ENCODE results near the gene VTN.
A peak's percentile ranks its signal among the peaks of the same experiment; 100 is the strongest.

VTN gene

DNA sequence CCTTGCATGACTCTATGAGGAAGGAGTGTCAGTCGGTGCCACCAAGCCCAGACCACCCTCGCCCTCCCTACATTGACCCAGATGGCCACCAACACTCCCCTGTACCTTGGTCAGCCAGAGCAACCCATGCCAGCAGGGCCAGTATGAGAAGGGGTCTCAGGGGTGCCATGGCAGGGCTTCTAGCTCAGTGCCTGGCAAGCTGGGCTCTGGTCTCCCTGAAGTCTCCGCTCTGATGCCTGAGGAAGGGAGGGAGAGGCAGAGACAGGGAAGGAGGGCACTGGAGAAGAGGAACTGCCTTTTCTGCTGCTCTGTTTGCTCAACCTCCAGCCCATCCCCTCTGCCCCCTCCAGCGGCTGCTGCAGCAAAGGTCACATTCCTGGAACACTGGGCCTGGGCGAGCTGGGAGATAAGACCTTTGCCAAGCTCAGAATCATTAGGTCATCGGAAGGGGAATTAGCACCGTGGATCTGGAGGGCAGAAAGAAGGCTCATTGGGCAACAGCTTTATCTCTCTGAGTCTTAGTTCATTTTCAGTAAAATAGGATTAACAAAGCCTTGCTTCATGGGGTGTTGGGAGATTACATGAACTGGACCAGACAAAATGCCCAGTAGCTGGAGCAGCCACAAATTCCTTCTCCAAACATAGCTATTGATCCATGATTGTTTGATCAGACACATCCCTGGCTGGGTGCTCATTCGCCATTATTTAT, at the start of gene VTN:
TSS of gene VTN (minus strand) at position 273 of the 709 bp plus-strand sequence. CDS start at position 169, 104 bp downstream.
- DNase-seq (ENCODE audit: low read depth): no peak

DNA sequence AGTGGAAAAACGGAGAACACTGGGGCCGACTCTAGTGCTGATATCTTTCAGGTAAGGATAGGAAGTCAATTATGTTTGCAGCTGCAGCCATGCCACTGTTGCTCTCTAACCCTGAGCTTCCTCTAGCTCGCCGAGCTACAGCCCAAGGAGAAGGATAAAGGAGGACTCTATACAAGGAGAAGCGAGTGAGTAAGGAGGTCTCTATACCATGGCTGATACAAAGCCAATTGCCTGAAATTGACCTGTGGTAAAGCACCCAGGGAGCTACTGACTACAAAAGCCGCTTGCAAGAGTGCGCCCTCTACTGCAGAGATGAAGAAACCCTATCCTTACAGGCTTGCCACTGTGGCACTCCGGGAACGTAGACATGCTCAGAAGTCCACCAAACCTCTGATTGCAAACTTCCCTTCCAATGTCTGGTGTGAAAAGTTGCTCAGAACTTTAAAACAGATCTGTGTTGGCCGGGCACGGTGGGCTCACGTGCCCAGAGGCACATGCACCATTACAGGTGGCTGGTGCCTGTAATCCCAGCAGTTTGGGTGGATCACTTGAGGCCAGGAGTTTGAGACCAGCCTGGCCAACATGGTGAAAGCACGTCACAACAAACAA, 46.7 kb upstream of the VTN start:
- DNase-seq (ENCODE audit: low read depth): no peak

GRCh38 chr17:28415886-28416285, 45.8 kb upstream of the VTN start:
- DNase-seq (ENCODE audit: low read depth): no peak

- no peak for DNase-seq (ENCODE audit: low read depth)
Measured at GRCh38 chr17:28413804-28414203, 43.7 kb upstream of the VTN start.

- DNase-seq (ENCODE audit: low read depth): no peak
Measured at GRCh38 chr17:28412099-28412498, 42.0 kb upstream of the VTN start.

GRCh38 chr17:28407974-28408306, 37.8 kb upstream of the VTN start:
- DNase-seq (ENCODE audit: low read depth): no peak

DNA sequence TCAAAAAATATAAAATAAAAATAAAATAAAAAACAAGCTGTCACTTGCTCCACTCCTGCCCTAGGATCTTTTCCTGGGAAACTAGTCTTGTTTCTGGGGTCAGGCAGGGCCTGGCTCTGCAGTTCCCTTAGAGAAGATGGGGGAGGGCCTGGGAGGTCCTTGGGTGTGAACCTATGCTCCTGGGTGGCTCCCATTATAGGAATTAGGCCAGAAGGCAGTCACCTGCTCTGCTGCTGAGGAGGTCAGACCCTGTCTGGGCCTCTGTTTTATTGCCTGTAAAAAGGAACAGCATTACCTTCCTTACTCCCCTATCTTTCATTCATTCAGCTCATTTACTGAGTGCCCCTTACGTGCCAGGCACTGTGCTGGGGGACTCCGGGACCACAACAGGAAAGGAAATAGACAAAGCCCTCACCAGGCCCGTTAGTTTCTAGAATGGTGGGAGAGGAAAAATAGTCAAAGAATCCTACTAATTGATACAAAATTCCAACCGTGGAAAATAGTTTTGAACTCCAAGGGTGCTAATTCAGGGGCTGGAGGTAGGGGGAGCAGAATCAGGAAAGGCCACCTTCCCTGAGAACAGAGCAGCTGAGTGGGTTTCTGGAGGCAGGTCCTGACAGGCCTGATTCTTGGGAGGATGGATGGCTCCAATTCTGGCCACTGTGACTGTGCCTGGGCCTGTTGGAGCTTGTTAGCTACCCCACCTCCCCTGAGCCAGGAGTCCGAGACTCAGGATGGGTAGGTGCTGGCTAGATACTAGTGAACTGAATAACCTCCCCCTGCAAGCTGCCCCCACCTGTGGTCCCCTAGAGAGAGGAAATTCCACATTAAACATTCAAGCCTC, 37.2 kb upstream of the VTN start:
- DNase-seq (ENCODE audit: low read depth): no peak

- DNase-seq (ENCODE audit: low read depth): no peak
Measured at GRCh38 chr17:28406473-28406814, 36.3 kb upstream of the VTN start.

DNA sequence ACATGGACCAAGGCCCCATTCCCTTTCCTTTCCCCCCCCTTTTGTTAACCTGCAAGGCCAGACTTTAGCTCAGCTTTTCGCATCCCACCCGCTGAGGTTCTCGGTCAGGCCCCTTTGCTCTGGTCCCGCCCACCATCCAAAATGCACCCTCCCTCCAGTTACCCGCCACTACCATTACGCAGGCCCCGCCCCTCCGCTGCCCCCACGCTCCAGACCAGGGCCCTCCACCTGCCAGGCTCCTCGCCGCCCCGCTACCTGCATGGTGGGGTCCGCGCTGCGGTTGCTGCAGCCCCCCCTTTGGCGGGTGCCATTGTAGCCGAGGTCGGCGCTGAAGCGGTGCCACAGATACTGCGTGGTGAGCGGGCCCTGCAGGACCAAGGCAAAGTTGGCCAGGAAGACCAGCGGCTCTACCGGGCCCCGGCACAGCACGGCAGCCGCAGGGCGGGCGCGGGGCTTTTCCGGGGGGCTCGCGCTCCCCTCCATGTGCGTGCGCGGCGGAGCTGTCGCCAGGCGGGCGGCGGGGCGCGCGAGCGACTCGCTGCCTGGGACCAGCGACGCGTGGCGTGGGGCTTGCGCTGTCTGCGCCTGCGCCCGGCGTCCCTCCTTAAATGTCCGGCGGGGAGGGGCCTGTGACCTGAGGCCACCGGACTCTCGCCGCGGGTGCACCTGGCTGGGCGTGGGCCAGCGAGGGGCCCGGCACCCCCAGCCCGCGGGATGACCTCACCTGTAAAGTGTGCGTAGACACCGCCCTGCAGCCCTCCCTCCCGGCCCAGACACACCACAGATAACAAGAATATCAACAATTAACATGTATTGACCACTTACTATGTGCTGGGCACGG, 35.7 kb upstream of the VTN start, which contains the start of gene SLC46A1:
TSS of gene SLC46A1 (minus strand) at position 581 of the 841 bp plus-strand sequence. CDS start at position 483, 98 bp downstream.
- peak; percentile 15 for DNase-seq (ENCODE audit: low read depth)

- DNase-seq (ENCODE audit: low read depth): no peak
Measured at GRCh38 chr17:28404812-28405570, 34.9 kb upstream of the VTN start.

DNA sequence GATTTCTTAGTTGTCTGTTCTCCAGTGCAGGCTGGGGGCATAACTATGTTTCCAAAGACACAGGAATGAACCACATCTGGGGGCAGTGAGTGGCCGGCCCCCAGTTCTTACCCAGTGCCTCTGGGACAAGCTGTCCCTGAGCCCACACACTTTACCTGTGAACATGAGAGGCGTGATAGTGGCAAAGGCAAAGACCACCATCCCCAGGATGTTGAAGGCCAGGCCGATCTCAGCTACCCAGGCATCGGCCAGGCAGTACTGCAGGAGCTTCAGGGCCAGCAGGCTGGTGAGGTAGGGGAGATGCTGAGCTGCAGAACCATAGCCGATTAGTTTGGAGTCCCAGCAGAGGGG, 34.3 kb upstream of the VTN start:
- no peak for DNase-seq (ENCODE audit: low read depth)

- DNase-seq (ENCODE audit: low read depth): no peak
Measured at GRCh38 chr17:28404007-28404406, 33.9 kb upstream of the VTN start.

GRCh38 chr17:28402844-28403243, 32.7 kb upstream of the VTN start:
- no peak for DNase-seq (ENCODE audit: low read depth)

GRCh38 chr17:28402224-28402630, 32.1 kb upstream of the VTN start:
- no peak for DNase-seq (ENCODE audit: low read depth)

DNA sequence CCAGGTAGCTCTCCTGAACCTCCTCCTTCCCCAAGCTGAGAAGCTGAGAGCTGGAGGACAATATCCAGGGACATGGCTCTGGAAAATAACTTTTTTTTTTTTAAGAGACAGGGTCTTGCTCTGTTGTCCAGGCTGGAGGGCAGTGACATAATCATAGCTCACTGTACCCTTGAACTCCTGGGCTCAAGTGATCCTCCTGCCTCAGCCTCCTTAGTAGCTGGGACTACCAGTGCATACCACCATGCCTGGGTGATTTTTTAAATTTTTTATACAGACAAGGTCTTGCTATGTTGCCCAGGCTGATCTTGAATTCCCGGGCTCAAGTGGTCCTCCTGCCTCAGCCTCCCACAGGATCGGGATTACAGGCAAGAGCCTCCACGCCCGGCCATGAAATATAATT, 29.7 kb upstream of the VTN start:
- no peak for DNase-seq (ENCODE audit: low read depth)

DNA sequence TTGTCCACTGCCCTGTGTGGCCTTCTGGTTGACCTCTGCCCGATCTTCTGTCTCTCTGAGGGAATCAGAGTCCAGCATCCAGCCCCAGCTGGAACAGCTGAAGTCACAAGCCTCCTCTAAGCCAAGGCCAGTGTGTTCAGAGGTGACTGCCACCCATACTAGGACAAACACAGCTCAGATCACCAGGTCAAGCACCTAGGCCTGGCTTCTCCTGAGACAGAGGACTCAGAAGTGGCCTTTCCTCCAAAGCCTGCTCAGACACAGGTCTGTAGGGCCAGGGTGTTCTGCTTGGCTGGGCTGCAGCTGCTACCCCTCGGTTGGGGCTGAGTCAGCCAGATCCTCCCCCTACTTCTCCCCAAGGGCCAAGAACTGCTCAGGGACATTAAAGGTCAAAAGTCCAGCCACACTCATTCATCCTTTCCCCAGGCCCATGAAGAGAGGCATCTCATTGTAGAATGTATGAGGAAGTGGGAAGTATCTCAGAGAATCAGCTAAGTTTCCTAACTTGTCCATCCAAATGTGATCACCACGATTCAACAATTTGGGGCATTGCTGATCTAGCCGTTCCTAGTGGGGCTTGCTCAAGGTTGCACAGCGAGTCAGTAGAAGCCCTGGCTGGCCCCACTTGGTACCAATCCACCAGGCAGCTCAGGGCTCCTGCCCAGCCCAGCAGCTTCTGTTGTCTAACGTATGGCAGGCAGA, 28.3 kb upstream of the VTN start:
- no peak for DNase-seq (ENCODE audit: low read depth)

DNA sequence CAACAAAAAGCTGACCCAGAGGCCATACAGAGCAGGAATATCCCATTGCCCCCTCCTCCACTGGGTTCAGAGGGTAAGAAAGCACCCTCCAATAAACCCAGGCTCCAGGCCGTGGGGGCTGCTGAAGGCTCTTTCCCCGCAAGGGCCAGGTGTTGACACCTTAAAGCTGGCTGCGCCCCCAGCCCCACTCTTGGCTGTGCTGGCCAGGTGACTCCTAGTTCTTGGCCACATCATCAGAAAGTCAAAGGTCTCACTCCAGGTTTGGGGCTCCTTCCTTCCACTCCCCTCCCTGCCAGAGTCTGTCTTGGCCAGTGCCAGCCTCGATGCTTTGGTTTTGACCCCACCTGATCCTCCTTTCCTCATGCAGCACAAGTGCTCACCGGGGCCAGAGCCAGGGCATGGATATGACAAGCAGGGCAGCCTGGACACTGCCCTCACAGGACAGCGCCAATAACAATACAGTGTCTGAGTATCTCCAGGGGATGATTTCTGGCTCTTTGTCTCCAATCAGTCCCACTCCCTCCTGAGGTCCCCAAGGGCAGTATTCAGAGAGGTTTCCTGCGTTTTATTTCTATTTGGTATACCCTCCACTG, 27.7 kb upstream of the VTN start:
- DNase-seq (ENCODE audit: low read depth): no peak

DNA sequence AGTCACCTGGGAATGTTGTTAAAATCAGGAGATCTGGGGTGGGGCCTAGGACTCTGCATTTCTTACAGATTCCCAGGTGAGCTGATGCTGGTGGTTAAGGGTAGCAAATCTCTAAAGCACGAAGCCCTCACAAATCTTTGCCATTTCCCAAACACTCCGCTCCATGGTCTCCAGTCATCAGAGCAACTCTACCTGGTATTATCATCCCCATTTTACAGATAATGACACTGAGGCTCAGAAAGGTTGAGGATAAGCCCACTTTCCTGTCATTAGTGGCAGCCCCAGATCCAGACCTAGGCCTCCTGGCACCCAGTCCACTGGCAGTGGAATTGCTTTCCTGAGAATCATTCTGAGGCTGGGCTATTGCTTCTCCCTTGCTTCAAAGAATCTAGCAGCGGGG, 27.2 kb upstream of the VTN start:
- no peak for DNase-seq (ENCODE audit: low read depth)

DNA sequence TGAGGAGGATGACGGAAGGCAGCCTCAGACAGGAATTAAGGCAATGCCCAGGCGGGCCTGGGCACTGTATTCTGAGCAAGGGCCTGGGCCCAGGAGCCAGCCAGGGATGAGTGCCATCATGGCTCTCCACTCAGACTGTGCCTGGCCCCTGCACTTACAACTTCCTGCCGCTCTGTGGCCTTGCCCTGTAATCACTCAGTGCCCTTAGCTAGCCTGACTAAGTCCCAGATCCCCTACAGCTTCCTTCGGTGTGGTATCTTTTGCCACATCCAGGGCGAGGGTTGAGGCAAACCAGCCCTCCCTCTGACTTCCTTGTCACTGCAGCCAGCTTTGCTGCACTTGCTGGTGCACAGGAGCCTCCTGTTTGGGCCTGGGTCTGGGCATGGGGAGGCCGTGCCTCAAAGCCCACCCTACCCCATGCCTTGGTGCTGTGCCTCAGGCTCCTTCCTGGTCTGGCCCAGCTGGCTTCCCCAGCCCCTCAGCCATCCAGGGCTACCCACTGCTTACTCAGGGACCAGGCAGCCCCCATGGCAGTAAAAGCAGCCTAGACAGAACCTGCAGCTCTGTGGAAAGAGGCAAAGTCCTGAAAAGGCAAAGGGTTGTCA, 26.6 kb upstream of the VTN start:
- no peak for DNase-seq (ENCODE audit: low read depth)

- no peak for DNase-seq (ENCODE audit: low read depth)
Measured at GRCh38 chr17:28395968-28396367, 25.9 kb upstream of the VTN start.

Measured in activated T-helper 9 cell treated with anti-CD3 and anti-CD28 coated beads, Interleukin-2, amount 50 U/mL, for 16 hours (primary cell).